Body of pancreas (tissue), 4 donors: Measurements from ENCODE around the gene CMTM7.

Experiments
- CTCF ChIP-seq, 7 experiments: fragments of 450-650 bp in 4 of 7; fragments of 200-600 bp in 3 of 7; sonication (generic) in 3 of 7; IDR thresholded peaks; one replicate each; pipeline ENCODE4 v1.5.1; 2016 to 2019; ENCODE audit warnings: antibody characterized with exemption in 7 of 7
- POLR2A ChIP-seq, 3 donors: fragments of 450-650 bp; IDR thresholded peaks; one replicate each; pipeline ENCODE4 v1.6.1; 2016; ENCODE audit warnings: antibody characterized with exemption in 3 of 3, mild to moderate bottlenecking in 2 of 3

- TF ChIP-seq CTCF (IDR thresholded peaks at IDR 0.05) (no peak), POLR2A (IDR thresholded peaks at IDR 0.05) (no peak)
These were observed 39.2 kb downstream of the CMTM7 start for GRCh38 chr3:32430900-32431299.
